HepG2 (cell line): Measurements from ENCODE around the gene PALM3. TPM values are rescaled to one million over a fixed set of nuclear protein-coding genes. Genes with fewer than 3 reads are reported as not detected.

Experiments
- EP300 ChIP-seq, 3 experiments: sonication (generic) in 1 of 3; formaldehyde crosslinking in 1 of 3; IDR thresholded peaks; 2 replicates each; pipeline versions ENCODE4 v1.5.1 to v1.6.1; 2011 to 2020; ENCODE audit warnings: low read depth in 2 of 3, low read length in 2 of 3, borderline replicate concordance in 1 of 3, improper control_type of control experiment in 1 of 3, mild to moderate bottlenecking in 1 of 3, missing genetic modification reagents in 1 of 3, moderate library complexity in 1 of 3
- GATAD1 ChIP-seq: IDR thresholded peaks from 2 replicates; pipeline ENCODE4 v1.6.1; 2016; ENCODE audit warnings: missing genetic modification reagents, missing compliant biosample characterization
- NRL ChIP-seq: sonication (generic); formaldehyde crosslinking; IDR thresholded peaks from 2 replicates; pipeline ENCODE4 v1.5.0; 2020; ENCODE audit warnings: missing genetic modification reagents, mild to moderate bottlenecking, moderate library complexity, borderline replicate concordance
- SRSF9 ChIP-seq: fragments of 200-400 bp; formaldehyde crosslinking; IDR thresholded peaks from 2 replicates; pipeline ENCODE4 v1.6.1; 2018; ENCODE audit warnings: borderline replicate concordance, mild to moderate bottlenecking, low read depth, low read length; ENCODE audit not compliant: insufficient read depth, poor library complexity, severe bottlenecking
- ZNF138 ChIP-seq: sonication (generic); formaldehyde crosslinking; IDR thresholded peaks from 2 replicates; pipeline ENCODE4 v1.5.0; 2020; ENCODE audit warnings: mild to moderate bottlenecking, low read depth, missing genetic modification reagents
- ZNF550 ChIP-seq: sonication (generic); formaldehyde crosslinking; IDR thresholded peaks from 2 replicates; pipeline ENCODE4 v1.4.0; 2020; ENCODE audit warnings: mild to moderate bottlenecking, missing genetic modification reagents, borderline replicate concordance
- ZNF709 ChIP-seq: sonication (generic); formaldehyde crosslinking; IDR thresholded peaks from 2 replicates; pipeline ENCODE4 v1.5.0; 2020; ENCODE audit warnings: mild to moderate bottlenecking, missing genetic modification reagents
- polyA plus RNA-seq, 8 experiments: library from polyadenylated mRNA; depleted of rRNA in 3 of 8; stranded (reverse) in 7 of 8; unstranded in 1 of 8; fragments of >200 nt; fragmentation: Illumina TruSeq in 4 of 8; extraction: Trizol in 4 of 8; gene quantifications; 2 replicates each; pipeline versions ENCODE4 v1.2.1 to v1.2.3, GENCODE V29; 2011 to 2016; ENCODE audit warnings: low read depth in 4 of 8, missing spikeins in 1 of 8, mixed read lengths in 1 of 8; ENCODE audit not compliant: insufficient read depth in 1 of 8
- total RNA-seq, 5 experiments: library from RNA; depleted of rRNA; stranded (reverse); fragments of >200 nt; fragmentation: Illumina TruSeq; extraction: Trizol; gene quantifications; 2 replicates each; pipeline ENCODE4 v1.2.3, GENCODE V29; 2016; ENCODE audit warnings: low read depth in 1 of 5
- TF ChIP-seq, protein P1 (sequence below): sonication (generic); formaldehyde crosslinking; IDR thresholded peaks from 2 replicates; pipeline ENCODE4 v1.5.1; 2020; ENCODE audit warnings: mild to moderate bottlenecking, missing genetic modification reagents, borderline replicate concordance
- TF ChIP-seq, protein P2 (sequence below), 2 experiments: sonication (generic) in 1 of 2; formaldehyde crosslinking in 1 of 2; IDR thresholded peaks; 2 replicates each; pipeline versions ENCODE4 v1.5.1 to v1.6.1; 2011 to 2020; ENCODE audit warnings: borderline replicate concordance in 1 of 2, low read depth in 1 of 2, low read length in 1 of 2, mild to moderate bottlenecking in 1 of 2, missing genetic modification reagents in 1 of 2, moderate library complexity in 1 of 2
- TF ChIP-seq, protein P3 (sequence below): sonication (generic); formaldehyde crosslinking; IDR thresholded peaks from 2 replicates; pipeline ENCODE4 v1.8.1; 2023; ENCODE audit warnings: mild to moderate bottlenecking, missing genetic modification reagents
- TF ChIP-seq, protein P4 (sequence below): sonication (generic); formaldehyde crosslinking; IDR thresholded peaks from 2 replicates; pipeline ENCODE4 v1.4.0; 2020; ENCODE audit warnings: missing genetic modification reagents

Gene PALM3
- total and polyA plus RNA-seq, 2 of the 13 experiments (the other 11 are each of a cell fraction or from before 2014, with no cell fraction given), result 0.79 to 2.4 TPM

DNA sequence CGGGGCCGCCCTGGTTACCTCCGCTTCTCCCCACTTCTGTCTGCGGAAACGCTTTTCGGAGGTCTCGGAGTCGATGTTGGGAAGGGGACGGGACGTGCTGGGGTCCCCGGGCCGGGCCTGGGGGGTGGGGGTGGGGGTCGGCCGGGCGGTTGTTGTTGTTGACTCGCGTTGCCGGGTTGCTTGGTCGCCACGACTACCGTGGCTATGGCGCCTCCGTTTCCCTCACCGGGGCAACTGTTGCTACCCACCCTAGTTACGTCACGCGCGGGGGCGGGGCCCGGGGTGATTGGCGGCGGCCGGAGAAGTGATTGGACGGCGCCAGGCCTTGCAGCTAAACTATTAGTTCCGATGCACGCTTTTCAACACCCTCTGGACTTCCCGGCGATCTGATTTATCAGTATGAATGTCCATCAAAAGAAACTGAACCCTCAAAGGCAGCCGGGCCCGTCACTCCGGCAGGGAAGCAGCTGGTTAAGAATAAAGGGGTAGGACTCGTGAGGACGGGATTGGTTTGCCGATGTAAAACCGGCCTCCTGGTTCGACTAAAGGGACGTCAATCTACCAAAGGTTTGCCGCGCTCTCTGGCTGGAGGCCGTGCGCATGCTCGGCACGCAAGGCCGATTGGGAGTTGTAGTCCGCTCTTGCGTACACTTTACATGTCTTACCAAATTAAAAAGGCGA lies 55.7 kb downstream of the PALM3 start, which contains the start of gene RFX1 (continued):
- TF ChIP-seq, protein P1, sequence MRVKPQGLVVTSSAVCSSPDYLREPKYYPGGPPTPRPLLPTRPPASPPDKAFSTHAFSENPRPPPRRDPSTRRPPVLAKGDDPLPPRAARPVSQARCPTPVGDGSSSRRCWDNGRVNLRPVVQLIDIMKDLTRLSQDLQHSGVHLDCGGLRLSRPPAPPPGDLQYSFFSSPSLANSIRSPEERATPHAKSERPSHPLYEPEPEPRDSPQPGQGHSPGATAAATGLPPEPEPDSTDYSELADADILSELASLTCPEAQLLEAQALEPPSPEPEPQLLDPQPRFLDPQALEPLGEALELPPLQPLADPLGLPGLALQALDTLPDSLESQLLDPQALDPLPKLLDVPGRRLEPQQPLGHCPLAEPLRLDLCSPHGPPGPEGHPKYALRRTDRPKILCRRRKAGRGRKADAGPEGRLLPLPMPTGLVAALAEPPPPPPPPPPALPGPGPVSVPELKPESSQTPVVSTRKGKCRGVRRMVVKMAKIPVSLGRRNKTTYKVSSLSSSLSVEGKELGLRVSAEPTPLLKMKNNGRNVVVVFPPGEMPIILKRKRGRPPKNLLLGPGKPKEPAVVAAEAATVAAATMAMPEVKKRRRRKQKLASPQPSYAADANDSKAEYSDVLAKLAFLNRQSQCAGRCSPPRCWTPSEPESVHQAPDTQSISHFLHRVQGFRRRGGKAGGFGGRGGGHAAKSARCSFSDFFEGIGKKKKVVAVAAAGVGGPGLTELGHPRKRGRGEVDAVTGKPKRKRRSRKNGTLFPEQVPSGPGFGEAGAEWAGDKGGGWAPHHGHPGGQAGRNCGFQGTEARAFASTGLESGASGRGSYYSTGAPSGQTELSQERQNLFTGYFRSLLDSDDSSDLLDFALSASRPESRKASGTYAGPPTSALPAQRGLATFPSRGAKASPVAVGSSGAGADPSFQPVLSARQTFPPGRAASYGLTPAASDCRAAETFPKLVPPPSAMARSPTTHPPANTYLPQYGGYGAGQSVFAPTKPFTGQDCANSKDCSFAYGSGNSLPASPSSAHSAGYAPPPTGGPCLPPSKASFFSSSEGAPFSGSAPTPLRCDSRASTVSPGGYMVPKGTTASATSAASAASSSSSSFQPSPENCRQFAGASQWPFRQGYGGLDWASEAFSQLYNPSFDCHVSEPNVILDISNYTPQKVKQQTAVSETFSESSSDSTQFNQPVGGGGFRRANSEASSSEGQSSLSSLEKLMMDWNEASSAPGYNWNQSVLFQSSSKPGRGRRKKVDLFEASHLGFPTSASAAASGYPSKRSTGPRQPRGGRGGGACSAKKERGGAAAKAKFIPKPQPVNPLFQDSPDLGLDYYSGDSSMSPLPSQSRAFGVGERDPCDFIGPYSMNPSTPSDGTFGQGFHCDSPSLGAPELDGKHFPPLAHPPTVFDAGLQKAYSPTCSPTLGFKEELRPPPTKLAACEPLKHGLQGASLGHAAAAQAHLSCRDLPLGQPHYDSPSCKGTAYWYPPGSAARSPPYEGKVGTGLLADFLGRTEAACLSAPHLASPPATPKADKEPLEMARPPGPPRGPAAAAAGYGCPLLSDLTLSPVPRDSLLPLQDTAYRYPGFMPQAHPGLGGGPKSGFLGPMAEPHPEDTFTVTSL, result no peak
- TF ChIP-seq, protein P2, sequence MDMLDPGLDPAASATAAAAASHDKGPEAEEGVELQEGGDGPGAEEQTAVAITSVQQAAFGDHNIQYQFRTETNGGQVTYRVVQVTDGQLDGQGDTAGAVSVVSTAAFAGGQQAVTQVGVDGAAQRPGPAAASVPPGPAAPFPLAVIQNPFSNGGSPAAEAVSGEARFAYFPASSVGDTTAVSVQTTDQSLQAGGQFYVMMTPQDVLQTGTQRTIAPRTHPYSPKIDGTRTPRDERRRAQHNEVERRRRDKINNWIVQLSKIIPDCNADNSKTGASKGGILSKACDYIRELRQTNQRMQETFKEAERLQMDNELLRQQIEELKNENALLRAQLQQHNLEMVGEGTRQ (IDR thresholded peaks at IDR 0.05; ENCODE audit: low read depth, low read length), result no peak
- TF ChIP-seq, protein P2 (CRISPR knock-in tag; IDR thresholded peaks at IDR 0.05; ENCODE audit: borderline replicate concordance), result no peak
- TF ChIP-seq SRSF9, result no peak
- TF ChIP-seq, protein P3, sequence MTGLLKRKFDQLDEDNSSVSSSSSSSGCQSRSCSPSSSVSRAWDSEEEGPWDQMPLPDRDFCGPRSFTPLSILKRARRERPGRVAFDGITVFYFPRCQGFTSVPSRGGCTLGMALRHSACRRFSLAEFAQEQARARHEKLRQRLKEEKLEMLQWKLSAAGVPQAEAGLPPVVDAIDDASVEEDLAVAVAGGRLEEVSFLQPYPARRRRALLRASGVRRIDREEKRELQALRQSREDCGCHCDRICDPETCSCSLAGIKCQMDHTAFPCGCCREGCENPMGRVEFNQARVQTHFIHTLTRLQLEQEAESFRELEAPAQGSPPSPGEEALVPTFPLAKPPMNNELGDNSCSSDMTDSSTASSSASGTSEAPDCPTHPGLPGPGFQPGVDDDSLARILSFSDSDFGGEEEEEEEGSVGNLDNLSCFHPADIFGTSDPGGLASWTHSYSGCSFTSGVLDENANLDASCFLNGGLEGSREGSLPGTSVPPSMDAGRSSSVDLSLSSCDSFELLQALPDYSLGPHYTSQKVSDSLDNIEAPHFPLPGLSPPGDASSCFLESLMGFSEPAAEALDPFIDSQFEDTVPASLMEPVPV (CRISPR knock-in tag), result no peak
- TF ChIP-seq EP300 (IDR thresholded peaks at IDR 0.05; ENCODE audit: low read depth in 2 of 2, low read length in 2 of 2), result no peak
- TF ChIP-seq EP300 (CRISPR knock-in tag; IDR thresholded peaks at IDR 0.05; ENCODE audit: borderline replicate concordance), result no peak
- TF ChIP-seq ZNF138 (CRISPR knock-in tag), result no peak
- TF ChIP-seq, protein P4, sequence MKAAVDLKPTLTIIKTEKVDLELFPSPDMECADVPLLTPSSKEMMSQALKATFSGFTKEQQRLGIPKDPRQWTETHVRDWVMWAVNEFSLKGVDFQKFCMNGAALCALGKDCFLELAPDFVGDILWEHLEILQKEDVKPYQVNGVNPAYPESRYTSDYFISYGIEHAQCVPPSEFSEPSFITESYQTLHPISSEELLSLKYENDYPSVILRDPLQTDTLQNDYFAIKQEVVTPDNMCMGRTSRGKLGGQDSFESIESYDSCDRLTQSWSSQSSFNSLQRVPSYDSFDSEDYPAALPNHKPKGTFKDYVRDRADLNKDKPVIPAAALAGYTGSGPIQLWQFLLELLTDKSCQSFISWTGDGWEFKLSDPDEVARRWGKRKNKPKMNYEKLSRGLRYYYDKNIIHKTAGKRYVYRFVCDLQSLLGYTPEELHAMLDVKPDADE (CRISPR knock-in tag), result 0 out of 2 replicates have a peak, but pooled peaks have one; percentile 16
- TF ChIP-seq ZNF709, result no peak; the same call in 1 of the 2 replicates
- no peak for TF ChIP-seq ZNF550 (CRISPR knock-in tag)
- TF ChIP-seq NRL (CRISPR knock-in tag), result no peak
- TF ChIP-seq GATAD1 (CRISPR knock-in tag), result no peak
